Stimulated activated effector memory CD8-positive, alpha-beta T cell treated with anti-CD3 and anti-CD28 coated beads, Interleukin-12 subunit alpha, Interleukin-12 subunit beta, amount 100 ng/mL, for 72 hours (primary cell): ENCODE measurements around the gene PRKAA1.
"Not testable (repeated sequence)": the region's sequence is repeated elsewhere in the genome, so short reads cannot be mapped to it uniquely, and the experiment has no call there.

Source experiments
- ATAC-seq: fragments of 150-1000 bp; cut with Tn5 transposase; 2 replicates; pipeline ENCODE4 v1.10.0; 2021
- DNase-seq, 2 donors: peaks; one replicate each; pipeline ENCODE4 v3.0.0; 2021 to 2022; ENCODE audit warnings: low spot score in 2 of 2
- H3K27ac Mint-ChIP-seq: one replicate; pipeline ENCODE4 v1.8.0; 2022; ENCODE audit warnings: mild to moderate bottlenecking, mixed read lengths
- H3K36me3 Mint-ChIP-seq: one replicate; pipeline ENCODE4 v1.8.0; 2022; ENCODE audit warnings: mild to moderate bottlenecking, mixed read lengths
- H3K4me1 Mint-ChIP-seq: one replicate; pipeline ENCODE4 v1.8.0; 2022; ENCODE audit warnings: mixed read lengths
- H3K4me3 Mint-ChIP-seq: one replicate; pipeline ENCODE4 v1.8.0; 2022; ENCODE audit warnings: mild to moderate bottlenecking, mixed read lengths
- H3K9me3 Mint-ChIP-seq: one replicate; pipeline ENCODE4 v1.8.0; 2022; ENCODE audit warnings: mixed read lengths

Gene PRKAA1

DNA sequence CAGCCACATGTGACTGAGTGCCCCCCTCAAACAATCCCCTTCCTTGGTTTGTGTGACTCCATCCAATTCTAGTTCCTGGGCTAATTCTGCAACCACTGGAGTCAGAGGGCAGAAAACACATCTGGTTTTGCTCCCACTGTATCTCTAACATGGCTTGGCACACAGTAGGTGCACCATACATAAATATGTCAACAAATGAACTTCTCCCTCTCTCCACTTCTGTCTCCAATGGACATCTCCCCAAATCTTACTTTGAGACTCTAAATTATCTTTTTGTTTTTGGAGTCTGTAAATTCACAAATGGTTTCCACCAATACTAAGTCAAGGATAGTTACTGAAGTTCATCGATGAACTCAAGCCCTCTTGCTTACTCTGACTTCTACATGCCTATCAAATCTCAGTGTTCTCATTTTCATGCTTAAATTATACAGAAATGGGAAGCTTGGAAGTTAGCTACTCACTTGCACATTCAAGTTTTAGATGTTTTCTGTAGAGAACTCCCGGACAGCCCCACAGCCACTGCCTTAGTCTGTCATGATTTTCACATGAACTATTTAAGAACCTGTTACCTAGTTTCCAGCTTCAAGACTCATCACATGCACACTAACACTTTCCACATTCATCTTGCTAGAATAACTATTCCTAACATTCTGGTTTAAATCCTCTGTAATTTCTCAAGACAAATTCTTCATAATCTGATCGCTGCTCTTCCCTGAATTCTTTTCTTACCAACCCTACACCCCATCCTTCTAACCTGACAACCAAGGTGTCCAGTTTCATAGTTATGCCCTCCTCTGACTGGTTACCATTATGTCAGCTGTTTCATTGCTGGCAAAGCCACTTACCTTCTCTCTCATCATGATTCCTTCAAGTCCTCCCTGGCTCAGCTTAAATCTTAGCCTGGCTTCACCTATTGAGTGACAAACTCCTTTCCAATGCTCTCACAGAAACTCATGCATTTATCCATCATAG is 30.8 kb upstream of the PRKAA1 start:
- H3K4me1 Mint-ChIP-seq, result peaks cover 51% of the 10 kb centered on the region
- ATAC-seq, result no peak
- peaks cover 93% of the 10 kb centered on the region for H3K36me3 Mint-ChIP-seq
- H3K9me3 Mint-ChIP-seq, result no peaks in the 10 kb centered on the region
- no peak overlapping the region for H3K4me3 Mint-ChIP-seq
- no peak for DNase-seq
- H3K27ac Mint-ChIP-seq, result peak overlapping the region; percentile 98

DNA sequence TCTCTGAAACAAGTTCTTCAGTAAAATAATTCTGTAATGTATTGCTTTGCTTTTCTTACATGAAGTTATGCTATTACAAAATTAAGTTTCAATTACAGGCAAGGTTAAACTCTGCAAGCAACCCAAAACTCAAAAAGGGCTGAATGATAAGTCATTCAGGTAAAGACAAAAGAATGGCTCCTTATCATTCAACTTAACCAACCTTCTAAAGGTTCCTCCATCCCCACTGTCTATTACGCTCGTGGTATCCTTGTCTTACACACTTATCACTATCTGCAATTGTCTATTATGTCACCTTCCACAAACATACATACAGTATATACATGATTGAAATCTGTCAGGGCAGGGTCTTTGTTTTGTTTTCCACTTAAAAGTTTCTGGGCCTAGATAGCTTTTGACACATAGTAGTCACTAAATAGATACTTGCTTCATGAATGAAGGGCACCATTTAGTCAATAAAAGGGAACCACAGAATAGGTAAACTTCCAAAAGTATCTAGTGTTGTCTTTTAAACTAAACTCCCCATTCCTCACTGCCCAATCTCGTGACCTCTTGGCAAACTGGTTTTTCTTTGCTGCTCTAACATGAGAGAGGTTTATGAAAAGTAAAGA is 30.0 kb upstream of the PRKAA1 start:
- no peaks in the 10 kb centered on the region for H3K9me3 Mint-ChIP-seq
- no peak for ATAC-seq
- DNase-seq, result no peak
- peak overlapping the region; percentile 98 for H3K27ac Mint-ChIP-seq
- peaks cover 47% of the 10 kb centered on the region for H3K4me1 Mint-ChIP-seq
- peaks cover 85% of the 10 kb centered on the region for H3K36me3 Mint-ChIP-seq
- no peak overlapping the region for H3K4me3 Mint-ChIP-seq

DNA sequence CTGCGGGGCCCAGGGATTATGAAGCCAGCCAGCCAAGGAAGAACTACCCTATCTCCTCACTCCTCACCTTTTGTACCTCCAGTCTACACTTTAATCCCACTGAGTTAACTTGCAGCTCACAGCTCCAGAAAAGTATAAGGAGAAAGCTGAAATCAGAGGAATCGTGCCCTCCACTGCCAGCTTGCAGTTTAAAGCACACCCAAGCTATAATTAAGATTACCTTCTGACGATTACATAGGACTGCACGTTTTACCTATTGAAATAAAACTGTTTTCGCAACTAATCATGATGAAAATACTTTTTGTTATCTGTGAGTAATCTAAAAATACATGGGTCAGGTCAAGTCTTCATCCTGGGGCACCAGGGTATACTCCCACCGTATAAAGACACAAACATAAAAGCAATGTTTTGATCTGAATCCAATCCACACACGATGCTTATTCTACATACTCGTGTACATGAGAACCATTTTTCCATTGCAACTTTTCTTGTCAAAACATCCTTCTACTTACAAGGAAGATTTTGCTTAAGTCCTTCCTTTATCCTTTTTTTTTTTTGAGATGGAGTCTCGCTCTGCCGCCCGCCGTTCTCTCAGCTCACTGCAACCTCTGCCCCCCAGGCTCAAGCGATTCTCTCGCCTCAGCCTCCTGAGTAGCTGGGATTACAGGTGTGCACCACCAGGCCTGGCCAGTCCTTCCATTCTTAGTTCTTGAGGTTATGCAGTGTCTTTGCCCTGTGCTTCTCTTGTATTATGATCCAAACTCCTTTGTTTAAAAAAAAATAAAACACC is 29.2 kb upstream of the PRKAA1 start:
- DNase-seq (no peak), ATAC-seq (no peak)
- H3K27ac Mint-ChIP-seq, result peak overlapping the region; percentile 98
- H3K4me3 Mint-ChIP-seq, result no peak overlapping the region
- peaks cover 78% of the 10 kb centered on the region for H3K36me3 Mint-ChIP-seq
- no peaks in the 10 kb centered on the region for H3K9me3 Mint-ChIP-seq
- peaks cover 39% of the 10 kb centered on the region for H3K4me1 Mint-ChIP-seq

GRCh38 chr5:40826489-40827187 is 28.5 kb upstream of the PRKAA1 start:
- no peak overlapping the region for H3K4me3 Mint-ChIP-seq
- peaks cover 70% of the 10 kb centered on the region for H3K36me3 Mint-ChIP-seq

DNA sequence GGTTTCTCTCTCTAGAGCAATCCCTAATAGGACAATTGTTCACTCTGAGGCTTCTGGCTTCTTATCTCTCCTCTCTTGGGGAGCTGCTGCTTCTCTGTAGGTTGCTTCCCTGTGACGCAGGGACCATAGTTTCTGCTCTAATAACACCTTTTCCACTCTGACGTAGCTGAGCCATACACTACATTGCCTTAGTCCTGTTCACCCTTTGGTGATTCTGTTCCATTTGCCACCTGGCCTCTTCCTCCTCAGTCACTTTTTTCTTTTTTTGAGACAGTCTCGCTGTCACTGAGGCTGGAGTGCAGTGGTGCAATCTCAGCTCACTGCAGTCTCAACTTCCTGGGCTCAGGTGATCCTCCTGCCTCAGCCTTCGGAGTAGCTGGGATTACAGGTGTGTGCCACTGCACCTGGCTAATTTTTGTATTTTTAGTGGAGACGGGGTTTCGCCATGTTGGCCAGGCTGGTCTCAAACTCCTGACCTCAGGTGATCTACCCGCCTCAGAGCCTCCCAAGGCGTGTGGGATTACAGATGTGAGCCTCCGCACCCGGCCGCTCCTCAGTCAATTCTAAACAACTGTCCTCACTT is 27.4 kb upstream of the PRKAA1 start:
- H3K36me3 Mint-ChIP-seq, result peaks cover 59% of the 10 kb centered on the region
- not testable (repeated sequence) for ATAC-seq, H3K9me3 Mint-ChIP-seq

More at GRCh38 chr5:40826489-40827187, 28.5 kb upstream of the PRKAA1 start:
- ATAC-seq, result no peak
- Mint-ChIP-seq H3K4me1 (peaks cover 32% of the 10 kb centered on the region), H3K27ac (no peak overlapping the region), H3K9me3 (no peaks in the 10 kb centered on the region)
- no peak for DNase-seq

GRCh38 chr5:40823459-40823858 is 25.3 kb upstream of the PRKAA1 start:
- DNase-seq (no peak), ATAC-seq (no peak)
- H3K9me3 Mint-ChIP-seq, result no peaks in the 10 kb centered on the region
- H3K27ac Mint-ChIP-seq, result no peak overlapping the region
- H3K4me3 Mint-ChIP-seq, result no peak overlapping the region
- H3K4me1 Mint-ChIP-seq, result peaks cover 10% of the 10 kb centered on the region
- peaks cover 38% of the 10 kb centered on the region for H3K36me3 Mint-ChIP-seq

More for the DNA sequence above, 27.4 kb upstream of the PRKAA1 start:
- H3K4me1 Mint-ChIP-seq, result peaks cover 25% of the 10 kb centered on the region
- not testable (repeated sequence) for H3K27ac Mint-ChIP-seq, H3K4me3 Mint-ChIP-seq, DNase-seq

GRCh38 chr5:40813698-40814281 is 15.6 kb upstream of the PRKAA1 start:
- no peaks in the 10 kb centered on the region for H3K9me3 Mint-ChIP-seq
- H3K27ac Mint-ChIP-seq, result peak overlapping the region; percentile 68
- peaks cover 8% of the 10 kb centered on the region for H3K4me1 Mint-ChIP-seq
- peak; percentile 99 for ATAC-seq
- peak overlapping the region; percentile 44 for H3K4me3 Mint-ChIP-seq
- H3K36me3 Mint-ChIP-seq, result no peaks in the 10 kb centered on the region
- DNase-seq, result peak in 1 of 2 donors; percentile 75

GRCh38 chr5:40812125-40812524 is 14.0 kb upstream of the PRKAA1 start:
- Mint-ChIP-seq H3K4me1 (peaks cover 19% of the 10 kb centered on the region), H3K36me3 (no peaks in the 10 kb centered on the region), H3K27ac (no peak overlapping the region), H3K9me3 (no peaks in the 10 kb centered on the region), H3K4me3 (no peak overlapping the region)
- DNase-seq (no peak), ATAC-seq (no peak)

GRCh38 chr5:40801771-40802562 is 3.8 kb upstream of the PRKAA1 start:
- no peaks in the 10 kb centered on the region for H3K9me3 Mint-ChIP-seq
- no peak overlapping the region for H3K27ac Mint-ChIP-seq
- DNase-seq (no peak), ATAC-seq (no peak)
- H3K4me3 Mint-ChIP-seq, result no peak overlapping the region
- H3K4me1 Mint-ChIP-seq, result peaks cover 7% of the 10 kb centered on the region
- peaks cover 14% of the 10 kb centered on the region for H3K36me3 Mint-ChIP-seq

DNA sequence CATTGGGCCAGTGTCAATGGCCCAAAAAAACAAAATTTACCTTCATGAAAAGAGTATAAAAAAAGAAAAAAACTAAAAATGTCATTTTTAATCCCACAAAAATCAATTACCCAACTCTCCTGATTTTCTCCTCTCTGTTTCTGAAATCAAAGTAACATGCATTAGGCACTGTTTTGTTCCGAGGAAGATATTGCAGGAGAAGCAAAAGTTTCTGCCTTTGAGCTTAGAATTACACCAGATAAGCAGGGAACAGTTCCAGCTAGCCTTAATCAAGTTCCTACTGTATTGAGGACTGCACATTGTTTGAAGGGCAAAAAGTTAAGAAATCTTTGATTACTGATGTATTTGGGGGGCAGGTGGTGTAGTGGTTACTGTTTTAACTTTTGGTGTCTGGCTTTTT is 1.1 kb upstream of the PRKAA1 start:
- Mint-ChIP-seq H3K4me3 (peak overlapping the region; percentile 78), H3K9me3 (no peaks in the 10 kb centered on the region), H3K27ac (no peak overlapping the region), H3K4me1 (peaks cover 16% of the 10 kb centered on the region), H3K36me3 (peaks cover 30% of the 10 kb centered on the region)
- ATAC-seq (no peak), DNase-seq (no peak)

GRCh38 chr5:40798801-40799210 is 632 bp upstream of the PRKAA1 start:
- peaks cover 34% of the 10 kb centered on the region for H3K36me3 Mint-ChIP-seq
- ATAC-seq, result no peak

DNA sequence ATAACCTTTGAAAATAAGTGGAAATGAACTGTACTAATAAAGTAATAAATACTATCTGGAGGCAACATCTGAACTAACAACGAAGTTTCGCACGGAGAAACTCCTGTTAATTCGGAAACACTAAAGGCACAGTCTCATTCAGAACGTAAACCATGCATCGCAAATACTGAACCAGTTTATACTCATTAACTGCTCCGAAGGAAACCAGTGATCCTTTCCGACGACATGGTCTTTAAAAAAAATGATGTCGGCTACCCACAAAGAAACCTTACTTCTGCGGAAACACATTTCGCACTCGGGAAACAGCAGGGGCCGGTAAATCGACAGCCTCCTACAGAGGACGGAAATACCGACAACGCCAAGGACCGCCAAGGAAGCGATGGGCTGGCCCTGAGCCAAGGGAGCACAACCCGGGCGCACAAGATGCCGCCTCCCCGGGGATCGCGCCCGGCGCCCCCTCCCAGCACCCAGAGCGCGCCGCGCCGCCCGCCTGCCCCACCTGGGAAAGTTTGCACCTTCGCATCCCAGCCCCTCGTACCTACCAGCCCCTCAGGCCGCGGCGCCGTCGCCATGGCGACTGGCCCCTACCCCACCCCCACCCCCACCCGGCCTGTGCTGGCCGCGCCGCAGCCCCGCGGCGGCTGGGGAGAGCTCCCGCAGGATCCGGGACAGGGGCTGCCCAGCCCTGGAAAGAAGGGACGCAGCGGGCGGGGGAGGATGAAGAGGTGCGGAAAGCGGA is 732 bp downstream of the PRKAA1 start:
- Mint-ChIP-seq H3K4me3 (peak overlapping the region; percentile 78), H3K4me1 (peaks cover 31% of the 10 kb centered on the region), H3K9me3 (no peaks in the 10 kb centered on the region), H3K27ac (peak overlapping the region; percentile 86), H3K36me3 (peaks cover 43% of the 10 kb centered on the region)
- peak; percentile 73 for ATAC-seq
- peak; percentile 59 to 89 for DNase-seq

More at GRCh38 chr5:40798801-40799210, 632 bp upstream of the PRKAA1 start:
- no peak for DNase-seq
- H3K4me1 Mint-ChIP-seq, result peaks cover 20% of the 10 kb centered on the region
- peak overlapping the region; percentile 86 for H3K27ac Mint-ChIP-seq
- no peaks in the 10 kb centered on the region for H3K9me3 Mint-ChIP-seq
- peak overlapping the region; percentile 78 for H3K4me3 Mint-ChIP-seq

DNA sequence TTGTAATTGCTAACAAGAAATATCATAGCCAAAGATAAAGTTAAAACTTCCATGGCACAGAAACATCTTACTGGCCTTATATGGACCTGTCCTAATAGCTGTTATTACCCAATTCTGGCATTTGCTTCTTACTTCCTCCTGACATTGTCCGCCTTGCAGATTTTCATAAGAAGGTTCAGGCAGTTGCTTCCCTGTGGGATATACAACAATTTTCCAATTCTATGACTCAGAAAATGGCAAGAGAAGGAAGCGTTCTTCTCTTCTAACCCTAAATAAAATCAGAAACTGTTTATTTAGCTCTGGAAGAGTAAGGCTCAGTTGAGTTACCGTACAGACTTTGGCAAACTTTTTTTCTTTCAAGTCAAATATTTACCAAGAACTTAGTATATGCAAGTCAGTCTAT is 1.7 kb downstream of the PRKAA1 start:
- peaks cover 43% of the 10 kb centered on the region for H3K36me3 Mint-ChIP-seq
- no peak for ATAC-seq
- DNase-seq, result no peak
- peak overlapping the region; percentile 86 for H3K27ac Mint-ChIP-seq
- H3K4me1 Mint-ChIP-seq, result peaks cover 32% of the 10 kb centered on the region
- no peaks in the 10 kb centered on the region for H3K9me3 Mint-ChIP-seq
- H3K4me3 Mint-ChIP-seq, result peak overlapping the region; percentile 78
